HepG2 (cell line): ENCODE data around the gene ZCCHC17. TPM values are rescaled to one million over a fixed set of nuclear protein-coding genes. Genes with fewer than 3 reads are reported as not detected.
A peak's percentile ranks its signal among the peaks of the same experiment; 100 is the strongest.

Source experiments
- CCAR2 ChIP-seq: fragments of 200-400 bp; formaldehyde crosslinking; optimal IDR thresholded peaks from 2 replicates; pipeline ENCODE3; 2018; ENCODE audit warnings: low read depth, mild to moderate bottlenecking, low read length, moderate library complexity
- CREB1 ChIP-seq, 2 experiments: fragments of 450-650 bp in 1 of 2; IDR thresholded peaks; 2 replicates each; pipeline ENCODE4 v1.6.1; 2016 to 2017; ENCODE audit warnings: control low read depth in 1 of 2, mild to moderate bottlenecking in 1 of 2, missing compliant biosample characterization in 1 of 2, missing genetic modification characterization in 1 of 2
- FLYWCH1 ChIP-seq: sonication (generic); formaldehyde crosslinking; IDR thresholded peaks from 2 replicates; pipeline ENCODE4 v1.8.1; 2023; ENCODE audit warnings: mild to moderate bottlenecking, missing genetic modification reagents
- GPBP1L1 ChIP-seq: sonication (generic); formaldehyde crosslinking; IDR thresholded peaks from 2 replicates; pipeline ENCODE4 v1.5.0; 2020; ENCODE audit warnings: mild to moderate bottlenecking, missing genetic modification reagents
- KAT7 ChIP-seq: IDR thresholded peaks from 2 replicates; pipeline ENCODE4 v1.6.1; 2018; ENCODE audit warnings: borderline replicate concordance, missing compliant biosample characterization
- KDM5B ChIP-seq: sonication (generic); formaldehyde crosslinking; IDR thresholded peaks from 2 replicates; pipeline ENCODE4 v1.4.0; 2020; ENCODE audit warnings: missing genetic modification reagents, mild to moderate bottlenecking, borderline replicate concordance
- KLF13 ChIP-seq: sonication (generic); formaldehyde crosslinking; IDR thresholded peaks from 2 replicates; pipeline ENCODE4 v1.4.0; 2020; ENCODE audit warnings: mild to moderate bottlenecking, missing genetic modification reagents
- MZF1 ChIP-seq: sonication (generic); formaldehyde crosslinking; IDR thresholded peaks from 2 replicates; pipeline ENCODE4 v1.8.1; 2023; ENCODE audit warnings: mild to moderate bottlenecking, missing genetic modification reagents, borderline replicate concordance
- NFE2L1 ChIP-seq: sonication (generic); formaldehyde crosslinking; IDR thresholded peaks from 2 replicates; pipeline ENCODE4 v1.4.0; 2020; ENCODE audit warnings: missing genetic modification reagents, mild to moderate bottlenecking, borderline replicate concordance
- NR2C2 ChIP-seq: sonication (generic); formaldehyde crosslinking; IDR thresholded peaks from 2 replicates; pipeline ENCODE4 v1.4.0; 2020; ENCODE audit warnings: missing genetic modification reagents, mild to moderate bottlenecking, moderate library complexity, borderline replicate concordance
- RAD21 ChIP-seq: fragments of 450-650 bp; formaldehyde crosslinking; IDR thresholded peaks from 2 replicates; pipeline ENCODE4 v1.5.0; 2020; ENCODE audit warnings: mild to moderate bottlenecking
- RAD51 ChIP-seq: fragments of 450-650 bp; IDR thresholded peaks from 2 replicates; pipeline ENCODE4 v1.6.1; 2016; ENCODE audit warnings: borderline replicate concordance
- RFXAP ChIP-seq: sonication (generic); formaldehyde crosslinking; IDR thresholded peaks from 2 replicates; pipeline ENCODE4 v1.4.0; 2020; ENCODE audit warnings: missing genetic modification reagents, borderline replicate concordance
- TIGD3 ChIP-seq: sonication (generic); formaldehyde crosslinking; IDR thresholded peaks from 2 replicates; pipeline ENCODE4 v1.5.1; 2020; ENCODE audit warnings: mild to moderate bottlenecking, missing genetic modification reagents, borderline replicate concordance
- ZBTB46 ChIP-seq: sonication (generic); formaldehyde crosslinking; IDR thresholded peaks from 2 replicates; pipeline ENCODE4 v1.4.0; 2020; ENCODE audit warnings: mild to moderate bottlenecking, missing genetic modification reagents, borderline replicate concordance
- ZNF232 ChIP-seq: sonication (generic); formaldehyde crosslinking; IDR thresholded peaks from 2 replicates; pipeline ENCODE4 v1.4.0; 2020; ENCODE audit warnings: missing genetic modification reagents, borderline replicate concordance
- ZNF33A ChIP-seq: sonication (generic); formaldehyde crosslinking; IDR thresholded peaks from 2 replicates; pipeline ENCODE4 v1.5.1; 2020; ENCODE audit warnings: missing genetic modification reagents, mild to moderate bottlenecking, moderate library complexity, borderline replicate concordance
- ZNF530 ChIP-seq: sonication (generic); formaldehyde crosslinking; IDR thresholded peaks from 2 replicates; pipeline ENCODE4 v1.5.0; 2020; ENCODE audit warnings: low read depth, mild to moderate bottlenecking, missing genetic modification reagents
- ZNF563 ChIP-seq: sonication (generic); formaldehyde crosslinking; IDR thresholded peaks from 2 replicates; pipeline ENCODE4 v1.8.0; 2022; ENCODE audit warnings: mild to moderate bottlenecking, moderate library complexity, missing genetic modification reagents
- ZNF619 ChIP-seq: sonication (generic); formaldehyde crosslinking; IDR thresholded peaks from 2 replicates; pipeline ENCODE4 v1.4.0; 2020; ENCODE audit warnings: mild to moderate bottlenecking, missing genetic modification reagents
- ZNF652 ChIP-seq: IDR thresholded peaks from 2 replicates; pipeline ENCODE4 v1.6.1; 2016; ENCODE audit warnings: low read depth, borderline replicate concordance
- ZNF746 ChIP-seq: sonication (generic); formaldehyde crosslinking; IDR thresholded peaks from 2 replicates; pipeline ENCODE4 v1.8.0; 2022; ENCODE audit warnings: mild to moderate bottlenecking, missing genetic modification reagents
- polyA plus RNA-seq, 8 experiments: library from polyadenylated mRNA; depleted of rRNA in 3 of 8; stranded (reverse) in 7 of 8; unstranded in 1 of 8; fragments of >200 nt; fragmentation: Illumina TruSeq in 4 of 8; extraction: Trizol in 4 of 8; gene quantifications; 2 replicates each; pipeline versions ENCODE4 v1.2.1 to v1.2.3, GENCODE V29; 2011 to 2016; ENCODE audit warnings: low read depth in 4 of 8, missing spikeins in 1 of 8, mixed read lengths in 1 of 8; ENCODE audit not compliant: insufficient read depth in 1 of 8
- total RNA-seq, 5 experiments: library from RNA; depleted of rRNA; stranded (reverse); fragments of >200 nt; fragmentation: Illumina TruSeq; extraction: Trizol; gene quantifications; 2 replicates each; pipeline ENCODE4 v1.2.3, GENCODE V29; 2016; ENCODE audit warnings: low read depth in 1 of 5

Gene ZCCHC17
- total and polyA plus RNA-seq, 2 of the 13 experiments (the other 11 are each of a cell fraction or from before 2014, with no cell fraction given): 20.5 to 53.0 TPM

GRCh38 chr1:31413405-31414001 lies 116.7 kb downstream of the ZCCHC17 start (continued):
- no peak for TF ChIP-seq TIGD3 (CRISPR knock-in tag)
- TF ChIP-seq MZF1 (CRISPR knock-in tag): no peak
- no peak for TF ChIP-seq ZNF33A
- TF ChIP-seq RFXAP (CRISPR knock-in tag): no peak
- no peak for TF ChIP-seq RAD21 (CRISPR knock-in tag)
- TF ChIP-seq ZNF563 (CRISPR knock-in tag): no peak
- TF ChIP-seq KAT7 (CRISPR knock-in tag): no peak
- TF ChIP-seq ZNF232 (CRISPR knock-in tag): peak; percentile 49; the same call in 1 of the 2 replicates
- no peak for TF ChIP-seq ZNF652
- TF ChIP-seq KDM5B (CRISPR knock-in tag): no peak; the same call in 1 of the 2 replicates
- no peak for TF ChIP-seq FLYWCH1 (CRISPR knock-in tag)
- TF ChIP-seq CCAR2: no peak
- no peak for TF ChIP-seq ZNF746 (CRISPR knock-in tag)
- TF ChIP-seq ZBTB46 (CRISPR knock-in tag): no peak
- no peak for TF ChIP-seq CREB1 (IDR thresholded peaks at IDR 0.05)
- no peak for TF ChIP-seq CREB1 (CRISPR knock-in tag; IDR thresholded peaks at IDR 0.05)
- TF ChIP-seq KLF13 (CRISPR knock-in tag): no peak
- TF ChIP-seq GPBP1L1: no peak
- no peak for TF ChIP-seq RAD51
- no peak for TF ChIP-seq ZNF530 (CRISPR knock-in tag)
- no peak for TF ChIP-seq NFE2L1
- no peak for TF ChIP-seq ZNF619 (CRISPR knock-in tag)
- TF ChIP-seq NR2C2 (CRISPR knock-in tag): no peak
